ENCODE data around the gene MGAT4A. TPM values are rescaled to one million over a fixed set of nuclear protein-coding genes. Genes with fewer than 3 reads are reported as not detected.

The MGAT4A gene
- total RNA-seq, 1 donor from 2014 or later, result 1.7 TPM

- H3K4me2 ChIP-seq (ENCODE audit: low read length), result no peak overlapping the region
- no peak overlapping the region for H3K4me3 ChIP-seq (ENCODE audit: insufficient read depth, low read depth, low read length)
- H3K36me3 ChIP-seq (ENCODE audit: insufficient read depth, low read length), result no peaks in the 10 kb centered on the region
- no peak overlapping the region for H2AFZ ChIP-seq (ENCODE audit: low read depth, low read length)
- TF ChIP-seq EZH2 (IDR thresholded peaks at IDR 0.05; ENCODE audit: insufficient read depth, low read length) (no peak), CTCF (IDR thresholded peaks at IDR 0.05; ENCODE audit: insufficient read depth, low read depth, low read length) (no peak)
- no peaks in the 10 kb centered on the region for H3K9me3 ChIP-seq (ENCODE audit: insufficient read depth, low read depth, low read length)
- Mint-ChIP-seq H3K9me3 (ENCODE audit: unreplicated experiment) (no peaks in the 10 kb centered on the region), H3K27me3 (ENCODE audit: low read depth, unreplicated experiment) (peaks cover 19% of the 10 kb centered on the region), H3K36me3 (ENCODE audit: low read depth, unreplicated experiment) (no peaks in the 10 kb centered on the region), H3K27ac (ENCODE audit: unreplicated experiment) (no peak overlapping the region), H3K4me3 (ENCODE audit: unreplicated experiment) (no peak overlapping the region), H3K4me1 (ENCODE audit: low read depth, unreplicated experiment) (no peaks in the 10 kb centered on the region)
- peaks cover 4% of the 10 kb centered on the region for H4K20me1 ChIP-seq (ENCODE audit: insufficient read depth, low read length)
- no peak overlapping the region for H3K27ac ChIP-seq (ENCODE audit: low read depth, low read length)
- no peak for DNase-seq (ENCODE audit: low read depth)
- no peak for FAIRE-seq
- peaks cover 26% of the 10 kb centered on the region for H3K27me3 ChIP-seq (ENCODE audit: insufficient read depth, low read length)
- no peaks in the 10 kb centered on the region for H3K4me1 ChIP-seq (ENCODE audit: insufficient read depth, low read length)
- H3K79me2 ChIP-seq (ENCODE audit: insufficient read depth, low read length), result no peaks in the 10 kb centered on the region
- no peak overlapping the region for H3K9ac ChIP-seq (ENCODE audit: low read length)
These were observed 4.7 kb downstream of the MGAT4A start for GRCh38 chr2:98726205-98726604.

GRCh38 chr2:98720286-98720685 lies 10.6 kb downstream of the MGAT4A start:
- Mint-ChIP-seq H3K27me3 (ENCODE audit: low read depth, unreplicated experiment) (peaks cover 3% of the 10 kb centered on the region), H3K4me3 (ENCODE audit: unreplicated experiment) (no peak overlapping the region), H3K27ac (ENCODE audit: unreplicated experiment) (no peak overlapping the region), H3K9me3 (ENCODE audit: unreplicated experiment) (peaks cover 6% of the 10 kb centered on the region), H3K4me1 (ENCODE audit: low read depth, unreplicated experiment) (no peaks in the 10 kb centered on the region), H3K36me3 (ENCODE audit: low read depth, unreplicated experiment) (no peaks in the 10 kb centered on the region)
- no peak for DNase-seq (ENCODE audit: low read depth)
- no peaks in the 10 kb centered on the region for H3K36me3 ChIP-seq (ENCODE audit: insufficient read depth, low read length)
- H3K4me1 ChIP-seq (ENCODE audit: insufficient read depth, low read length), result no peaks in the 10 kb centered on the region
- H3K9me3 ChIP-seq (ENCODE audit: insufficient read depth, low read depth, low read length), result no peaks in the 10 kb centered on the region
- H3K79me2 ChIP-seq (ENCODE audit: insufficient read depth, low read length), result no peaks in the 10 kb centered on the region
- no peak overlapping the region for H3K9ac ChIP-seq (ENCODE audit: low read length)
- no peak overlapping the region for H2AFZ ChIP-seq (ENCODE audit: low read depth, low read length)
- no peaks in the 10 kb centered on the region for H4K20me1 ChIP-seq (ENCODE audit: insufficient read depth, low read length)
- H3K4me2 ChIP-seq (ENCODE audit: low read length), result no peak overlapping the region
- TF ChIP-seq CTCF (IDR thresholded peaks at IDR 0.05; ENCODE audit: insufficient read depth, low read depth, low read length), result no peak
- no peak for TF ChIP-seq EZH2 (IDR thresholded peaks at IDR 0.05; ENCODE audit: insufficient read depth, low read length)
- H3K27ac ChIP-seq (ENCODE audit: low read depth, low read length), result no peak overlapping the region
- peaks cover 2% of the 10 kb centered on the region for H3K27me3 ChIP-seq (ENCODE audit: insufficient read depth, low read length)
- no peak overlapping the region for H3K4me3 ChIP-seq (ENCODE audit: insufficient read depth, low read depth, low read length)
- FAIRE-seq, result no peak

- DNase-seq (ENCODE audit: low read depth) (no peak), FAIRE-seq (no peak)
- Mint-ChIP-seq H3K27ac (ENCODE audit: unreplicated experiment) (no peak overlapping the region), H3K36me3 (ENCODE audit: low read depth, unreplicated experiment) (no peaks in the 10 kb centered on the region), H3K4me1 (ENCODE audit: low read depth, unreplicated experiment) (no peaks in the 10 kb centered on the region), H3K27me3 (ENCODE audit: low read depth, unreplicated experiment) (peaks cover 3% of the 10 kb centered on the region), H3K4me3 (ENCODE audit: unreplicated experiment) (no peak overlapping the region), H3K9me3 (ENCODE audit: unreplicated experiment) (peaks cover 6% of the 10 kb centered on the region)
- Histone ChIP-seq H3K27ac (ENCODE audit: low read depth, low read length) (no peak overlapping the region), H3K4me3 (ENCODE audit: insufficient read depth, low read depth, low read length) (no peak overlapping the region), H3K79me2 (ENCODE audit: insufficient read depth, low read length) (no peaks in the 10 kb centered on the region), H3K9me3 (ENCODE audit: insufficient read depth, low read depth, low read length) (no peaks in the 10 kb centered on the region), H4K20me1 (ENCODE audit: insufficient read depth, low read length) (no peaks in the 10 kb centered on the region), H3K27me3 (ENCODE audit: insufficient read depth, low read length) (peaks cover 2% of the 10 kb centered on the region), H3K4me1 (ENCODE audit: insufficient read depth, low read length) (no peaks in the 10 kb centered on the region), H3K36me3 (ENCODE audit: insufficient read depth, low read length) (no peaks in the 10 kb centered on the region), H3K9ac (ENCODE audit: low read length) (no peak overlapping the region), H3K4me2 (ENCODE audit: low read length) (no peak overlapping the region), H2AFZ (ENCODE audit: low read depth, low read length) (no peak overlapping the region)
- TF ChIP-seq CTCF (IDR thresholded peaks at IDR 0.05; ENCODE audit: insufficient read depth, low read depth, low read length) (no peak), EZH2 (IDR thresholded peaks at IDR 0.05; ENCODE audit: insufficient read depth, low read length) (no peak)
These were observed 13.3 kb downstream of the MGAT4A start for GRCh38 chr2:98717621-98718020.

Data from astrocyte (in vitro differentiated cells and primary cell).